ENCODE measurements around the gene EFHC1. TPM values are rescaled to one million over a fixed set of nuclear protein-coding genes. Genes with fewer than 3 reads are reported as not detected.

Gene EFHC1
- total RNA-seq, 1 donor from 2014 or later: 1.7 TPM

DNA sequence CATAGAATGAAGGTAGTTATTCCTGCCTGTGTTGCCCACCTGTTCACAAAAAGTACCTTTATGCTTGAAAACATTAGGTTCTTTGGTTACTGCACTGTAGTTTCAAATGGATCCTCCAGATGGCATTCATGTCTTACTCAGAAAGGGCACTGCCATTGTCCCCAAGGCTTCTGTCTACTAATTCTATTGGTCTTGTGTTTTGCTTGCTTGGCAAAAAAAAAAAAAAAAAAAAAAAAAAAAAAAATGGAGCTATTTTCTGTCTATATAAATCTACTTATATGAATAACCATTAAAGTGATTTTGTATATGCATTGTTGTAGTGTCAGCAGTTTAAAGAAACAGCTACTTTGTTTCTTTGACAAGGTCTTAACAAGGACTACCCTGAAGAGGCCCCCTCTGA, 12.7 kb upstream of the EFHC1 start:
- intact Hi-C loops (cut with micrococcal nuclease): loop anchor here (1.0 kb wide), 1 partner anchor 256 kb away; no protein-coding TSS in a partner anchor
- Mint-ChIP-seq H3K27ac (no peak overlapping the region), H3K4me3 (no peak overlapping the region), H3K27me3 (peaks cover under 1% of the 10 kb centered on the region), H3K4me1 (no peaks in the 10 kb centered on the region), H3K9me3 (no peaks in the 10 kb centered on the region), H3K36me3 (ENCODE audit: low read depth) (peaks cover 15% of the 10 kb centered on the region)
- no peak for DNase-seq

DNA sequence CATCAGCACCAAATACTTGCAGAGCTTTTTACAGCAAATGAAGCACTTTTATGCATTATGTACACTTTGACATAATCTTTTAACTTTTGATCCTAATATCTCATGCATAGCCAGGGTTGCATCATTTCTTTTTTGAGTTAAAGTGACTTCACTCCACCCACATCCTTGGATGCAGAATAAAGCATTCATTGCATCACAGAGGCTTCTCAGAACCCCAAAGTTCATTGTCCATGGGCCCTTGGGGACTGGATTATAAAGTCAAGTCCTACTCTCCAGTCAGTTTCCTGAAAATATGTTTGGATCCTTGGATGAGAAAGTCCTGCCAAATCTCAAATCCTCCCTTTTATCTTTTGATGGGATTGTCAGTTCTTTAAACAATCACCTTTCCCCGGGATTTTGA, 10.6 kb upstream of the EFHC1 start:
- intact Hi-C loops (cut with micrococcal nuclease): no loop called here
- no peak overlapping the region for H3K4me3 Mint-ChIP-seq

DNA sequence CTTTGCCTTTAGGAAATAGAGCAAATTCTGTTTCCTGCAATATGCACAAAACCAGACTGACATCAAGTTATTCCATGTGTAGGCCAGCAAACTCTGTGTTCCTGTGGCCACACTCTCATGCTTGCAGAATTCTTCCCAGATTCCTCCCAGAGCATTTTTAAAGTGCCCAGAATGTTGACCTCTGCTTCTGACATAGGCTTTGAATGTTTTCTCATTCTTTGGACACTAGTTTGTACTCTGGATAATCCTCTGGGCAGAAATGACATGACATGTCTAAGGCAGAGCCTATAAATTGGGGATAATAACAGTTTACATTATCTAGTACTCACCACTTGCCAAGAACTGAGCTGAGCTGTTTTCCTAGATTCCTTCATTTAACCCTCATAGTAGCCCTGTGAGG, 9.2 kb upstream of the EFHC1 start:
- Mint-ChIP-seq H3K4me3 (no peak overlapping the region), H3K27ac (no peak overlapping the region), H3K27me3 (peaks cover 10% of the 10 kb centered on the region), H3K4me1 (peaks cover 9% of the 10 kb centered on the region), H3K9me3 (no peaks in the 10 kb centered on the region), H3K36me3 (ENCODE audit: low read depth) (no peaks in the 10 kb centered on the region)
- intact Hi-C loops (cut with micrococcal nuclease): no loop called here
- DNase-seq: no peak

More for the DNA sequence above, 10.6 kb upstream of the EFHC1 start:
- no peak for DNase-seq
- H3K36me3 Mint-ChIP-seq (ENCODE audit: low read depth): peaks cover 3% of the 10 kb centered on the region
- peaks cover 8% of the 10 kb centered on the region for H3K27me3 Mint-ChIP-seq
- no peaks in the 10 kb centered on the region for H3K4me1 Mint-ChIP-seq
- no peaks in the 10 kb centered on the region for H3K9me3 Mint-ChIP-seq
- no peak overlapping the region for H3K27ac Mint-ChIP-seq

- no peaks in the 10 kb centered on the region for H3K9me3 Mint-ChIP-seq
- H3K4me3 Mint-ChIP-seq: no peak overlapping the region
- no peaks in the 10 kb centered on the region for H3K36me3 Mint-ChIP-seq (ENCODE audit: low read depth)
- peaks cover 15% of the 10 kb centered on the region for H3K4me1 Mint-ChIP-seq
- DNase-seq: no peak
- intact Hi-C loops (cut with micrococcal nuclease): no loop called here
- no peak overlapping the region for H3K27ac Mint-ChIP-seq
- H3K27me3 Mint-ChIP-seq: peaks cover 10% of the 10 kb centered on the region
Measured at GRCh38 chr6:52411911-52412310, 8.2 kb upstream of the EFHC1 start.

DNA sequence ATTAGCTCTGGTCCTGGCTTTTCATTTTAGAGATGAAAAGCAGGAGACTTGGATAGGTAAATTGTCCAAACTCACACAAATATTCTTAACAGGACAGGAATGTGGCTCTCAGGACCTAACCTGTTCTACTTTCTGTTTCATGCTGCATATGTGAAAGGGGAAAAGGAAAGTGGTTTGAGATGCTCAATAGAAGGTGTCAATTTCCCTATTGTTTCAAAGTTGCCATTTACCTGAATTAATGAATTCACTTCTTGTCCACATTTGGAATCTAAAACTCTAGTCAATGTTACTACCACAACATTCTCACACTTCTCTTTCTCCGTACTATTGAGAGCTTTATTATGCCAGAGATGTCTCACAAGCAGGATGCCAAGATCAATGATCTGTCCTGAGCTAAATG, 4.8 kb upstream of the EFHC1 start:
- no peak overlapping the region for H3K4me3 Mint-ChIP-seq
- H3K36me3 Mint-ChIP-seq (ENCODE audit: low read depth): no peaks in the 10 kb centered on the region
- DNase-seq: no peak
- H3K27ac Mint-ChIP-seq: no peak overlapping the region
- H3K4me1 Mint-ChIP-seq: peaks cover 25% of the 10 kb centered on the region
- intact Hi-C loops (cut with micrococcal nuclease): no loop called here
- H3K9me3 Mint-ChIP-seq: no peaks in the 10 kb centered on the region
- H3K27me3 Mint-ChIP-seq: peaks cover 13% of the 10 kb centered on the region

GRCh38 chr6:52415917-52416628, 4.1 kb upstream of the EFHC1 start:
- Mint-ChIP-seq H3K4me1 (peaks cover 25% of the 10 kb centered on the region), H3K9me3 (no peaks in the 10 kb centered on the region), H3K36me3 (ENCODE audit: low read depth) (no peaks in the 10 kb centered on the region), H3K4me3 (no peak overlapping the region), H3K27me3 (peaks cover 13% of the 10 kb centered on the region), H3K27ac (no peak overlapping the region)
- intact Hi-C loops (cut with micrococcal nuclease): loop anchor here (1.0 to 2.0 kb wide), 2 partner anchors 183 to 247 kb away; no protein-coding TSS in a partner anchor
- DNase-seq: no peak

DNA sequence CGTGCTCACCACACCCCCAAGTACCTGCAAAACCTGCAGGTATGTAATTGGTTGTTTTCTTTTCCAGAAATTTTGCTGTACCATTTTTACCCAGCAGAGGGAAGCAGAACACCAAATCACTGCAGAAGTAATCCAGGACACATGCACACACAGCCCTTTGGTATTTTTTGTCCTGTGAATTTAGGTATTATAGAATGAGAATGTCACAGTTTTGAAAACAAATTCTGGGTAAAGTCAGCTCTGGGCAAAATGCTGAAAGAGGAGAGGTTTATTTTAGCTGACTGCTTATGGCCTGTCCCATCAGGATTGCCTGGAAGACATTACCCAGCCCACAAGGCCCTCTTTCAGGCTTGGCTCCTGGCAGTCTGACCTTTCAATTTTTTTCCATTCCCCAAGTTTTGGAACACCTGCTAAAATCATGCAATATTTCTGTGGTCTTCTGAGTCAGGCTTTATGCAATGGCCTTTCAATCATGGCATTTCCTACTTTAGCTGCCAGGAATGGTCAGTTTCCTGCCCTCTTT, 3.5 kb upstream of the EFHC1 start:
- intact Hi-C loops (cut with micrococcal nuclease): loop anchor here (1.0 to 2.0 kb wide), 2 partner anchors 182 to 247 kb away; no protein-coding TSS in a partner anchor
- Mint-ChIP-seq H3K36me3 (ENCODE audit: low read depth) (no peaks in the 10 kb centered on the region), H3K9me3 (no peaks in the 10 kb centered on the region), H3K4me3 (no peak overlapping the region), H3K4me1 (peaks cover 25% of the 10 kb centered on the region), H3K27me3 (peaks cover 13% of the 10 kb centered on the region), H3K27ac (no peak overlapping the region)
- peak; percentile 87 for DNase-seq

DNA sequence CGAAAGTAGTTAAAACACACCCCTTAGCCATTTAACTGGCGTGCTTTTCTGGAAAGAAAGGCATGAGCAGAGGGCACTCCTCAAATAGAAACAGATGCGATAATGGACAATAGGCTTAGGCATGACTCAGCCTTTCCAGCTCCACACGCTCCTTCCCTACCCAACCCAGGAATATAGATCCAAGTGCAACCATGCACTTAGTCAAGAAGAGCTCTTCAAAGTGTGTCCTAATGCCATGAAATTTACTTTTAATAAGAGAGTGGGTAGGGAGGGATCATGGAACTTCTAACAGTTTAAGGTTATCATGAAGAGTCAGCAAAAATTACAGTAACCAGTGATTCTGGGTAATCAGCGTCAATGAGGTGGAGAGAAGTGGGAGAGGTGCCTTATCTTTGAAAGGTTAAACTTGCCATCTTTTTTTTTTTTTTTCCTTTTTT, 2.4 kb upstream of the EFHC1 start:
- Mint-ChIP-seq H3K27ac (no peak overlapping the region), H3K27me3 (peaks cover 9% of the 10 kb centered on the region), H3K4me3 (no peak overlapping the region), H3K36me3 (ENCODE audit: low read depth) (no peaks in the 10 kb centered on the region), H3K4me1 (peaks cover 25% of the 10 kb centered on the region), H3K9me3 (no peaks in the 10 kb centered on the region)
- DNase-seq: no peak
- intact Hi-C loops (cut with micrococcal nuclease): loop anchor here (2.0 kb wide), 1 partner anchor 181 kb away; no protein-coding TSS in a partner anchor

GRCh38 chr6:52418606-52419005, 1.5 kb upstream of the EFHC1 start:
- no peak overlapping the region for H3K27ac Mint-ChIP-seq
- H3K4me1 Mint-ChIP-seq: peaks cover 25% of the 10 kb centered on the region
- intact Hi-C loops (cut with micrococcal nuclease): no loop called here
- H3K4me3 Mint-ChIP-seq: no peak overlapping the region
- H3K27me3 Mint-ChIP-seq: peaks cover 12% of the 10 kb centered on the region
- DNase-seq: no peak
- no peaks in the 10 kb centered on the region for H3K36me3 Mint-ChIP-seq (ENCODE audit: low read depth)
- no peaks in the 10 kb centered on the region for H3K9me3 Mint-ChIP-seq

GRCh38 chr6:52420668-52421358, 671 bp downstream of the EFHC1 start:
- no peak for DNase-seq
- intact Hi-C loops (cut with micrococcal nuclease): loop anchor here (1.0 to 2.0 kb wide), 7 partner anchors 22 to 644 kb away; partner anchors contain the start of genes FBXO9, GSTA4 and MCM3
- H3K4me3 Mint-ChIP-seq: no peak overlapping the region
- peaks cover 11% of the 10 kb centered on the region for H3K27me3 Mint-ChIP-seq
- H3K27ac Mint-ChIP-seq: no peak overlapping the region
- H3K36me3 Mint-ChIP-seq (ENCODE audit: low read depth): no peaks in the 10 kb centered on the region
- peaks cover 17% of the 10 kb centered on the region for H3K4me1 Mint-ChIP-seq
- H3K9me3 Mint-ChIP-seq: no peaks in the 10 kb centered on the region

- Mint-ChIP-seq H3K9me3 (no peaks in the 10 kb centered on the region), H3K36me3 (ENCODE audit: low read depth) (no peaks in the 10 kb centered on the region), H3K4me3 (no peak overlapping the region), H3K27ac (no peak overlapping the region), H3K4me1 (peaks cover 10% of the 10 kb centered on the region), H3K27me3 (peaks cover 11% of the 10 kb centered on the region)
- intact Hi-C loops (cut with micrococcal nuclease): no loop called here
- DNase-seq: no peak
Measured at GRCh38 chr6:52422156-52422555, 2.0 kb downstream of the EFHC1 start.

DNA sequence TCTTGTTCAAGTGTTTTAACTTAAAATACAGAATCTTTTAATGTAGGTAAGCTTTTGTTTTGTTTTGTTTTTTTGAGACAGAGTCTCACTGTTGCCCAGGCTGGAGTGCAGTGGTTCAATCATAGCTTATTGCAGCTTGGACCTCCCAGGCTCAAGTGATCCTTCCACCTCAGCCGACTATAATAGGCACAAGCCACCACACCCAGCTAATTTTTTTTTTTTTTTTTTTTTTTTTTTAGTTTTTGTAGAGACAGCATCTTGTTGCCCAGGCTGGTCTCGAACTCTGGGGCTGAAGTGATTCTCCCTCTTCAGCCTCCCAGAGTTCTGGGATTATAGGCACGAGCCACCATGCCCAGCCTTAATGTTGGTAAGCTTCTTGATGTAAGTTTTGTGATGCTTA, 3.3 kb downstream of the EFHC1 start:
- DNase-seq: no peak
- H3K4me1 Mint-ChIP-seq: peaks cover 7% of the 10 kb centered on the region
- no peak overlapping the region for H3K4me3 Mint-ChIP-seq
- no peaks in the 10 kb centered on the region for H3K9me3 Mint-ChIP-seq
- intact Hi-C loops (cut with micrococcal nuclease): no loop called here
- H3K27ac Mint-ChIP-seq: no peak overlapping the region
- H3K36me3 Mint-ChIP-seq (ENCODE audit: low read depth): no peaks in the 10 kb centered on the region
- peaks cover 9% of the 10 kb centered on the region for H3K27me3 Mint-ChIP-seq

GRCh38 chr6:52423971-52424381, 3.8 kb downstream of the EFHC1 start:
- Mint-ChIP-seq H3K4me1 (peaks cover 7% of the 10 kb centered on the region), H3K9me3 (no peaks in the 10 kb centered on the region), H3K4me3 (no peak overlapping the region), H3K36me3 (ENCODE audit: low read depth) (no peaks in the 10 kb centered on the region), H3K27ac (no peak overlapping the region), H3K27me3 (peaks cover 10% of the 10 kb centered on the region)
- no peak for DNase-seq
- intact Hi-C loops (cut with micrococcal nuclease): no loop called here

GRCh38 chr6:52424513-52424912, 4.4 kb downstream of the EFHC1 start:
- Mint-ChIP-seq H3K27ac (no peak overlapping the region), H3K4me3 (no peak overlapping the region), H3K27me3 (peaks cover 13% of the 10 kb centered on the region), H3K4me1 (peaks cover 3% of the 10 kb centered on the region), H3K36me3 (ENCODE audit: low read depth) (no peaks in the 10 kb centered on the region), H3K9me3 (no peaks in the 10 kb centered on the region)
- no peak for DNase-seq
- intact Hi-C loops (cut with micrococcal nuclease): no loop called here
